DMS153 treated with DMSO at 0.1 percent for 48 hours (cell line): Measurements from ENCODE around the gene MPP3.

ENCODE experiments used
- DNase-seq: peaks from one replicate; lab custom pipeline; 2025; ENCODE audit not compliant: unreplicated experiment; lab: John Stamatoyannopoulos, UW

Gene MPP3

GRCh38 chr17:43774304-43775250 is 58.4 kb downstream of the MPP3 start:
- DNase-seq: no peak

DNA sequence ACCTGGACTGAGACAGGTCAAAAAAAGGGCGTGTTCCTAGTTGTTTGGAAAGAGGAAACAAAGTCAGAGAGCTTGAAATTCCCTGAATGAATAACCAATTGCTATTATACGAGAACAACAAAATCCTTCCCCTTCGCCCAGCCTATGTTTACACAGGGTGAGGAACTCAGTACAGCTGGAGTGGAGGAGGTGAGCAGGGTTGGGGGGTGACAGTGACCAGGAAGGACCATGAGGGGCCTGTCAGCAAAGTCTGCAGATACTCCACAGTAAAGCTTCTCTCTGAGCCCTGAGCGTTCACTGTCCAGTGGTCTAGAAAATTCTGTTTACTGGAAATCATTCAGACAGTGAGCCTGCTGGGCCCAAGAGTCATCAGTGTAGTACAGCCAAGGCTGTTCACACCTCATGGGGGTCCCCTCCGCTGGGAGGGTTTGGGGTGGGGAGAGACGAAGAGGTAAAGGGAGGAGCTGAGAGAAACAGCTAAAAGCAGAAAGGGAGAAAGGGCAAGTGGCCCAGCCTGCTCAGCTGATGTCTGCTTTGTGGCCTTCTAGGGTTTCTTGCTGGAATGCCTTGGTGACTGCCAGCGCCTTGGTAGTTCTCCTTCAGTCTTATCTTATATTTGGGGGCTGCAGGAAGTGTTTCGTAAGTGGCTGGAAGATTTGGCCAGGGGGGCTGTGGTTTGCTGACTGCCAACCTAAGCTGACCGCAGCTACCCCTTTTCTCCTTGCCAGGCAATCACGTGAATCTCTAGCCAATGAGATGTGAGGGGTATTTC is 59.9 kb downstream of the MPP3 start:
- DNase-seq: no peak

DNA sequence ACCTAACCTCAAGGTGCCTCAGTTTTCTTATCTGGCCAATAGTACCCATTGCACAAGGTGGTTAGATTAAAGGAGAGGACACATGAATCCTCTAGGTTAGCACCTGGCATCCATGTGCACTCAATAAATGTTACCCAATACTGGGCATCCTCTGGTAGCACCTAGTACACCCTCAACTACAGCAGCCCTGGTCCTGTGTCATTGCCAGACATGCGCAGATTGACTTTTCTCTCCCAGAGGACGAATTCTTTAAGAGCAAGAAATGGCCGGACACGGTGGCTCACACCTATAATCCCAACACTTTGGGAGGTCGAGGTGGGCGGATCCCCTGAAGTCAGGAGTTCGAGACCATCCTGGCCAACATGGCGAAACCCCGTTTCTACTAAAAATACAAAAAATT is 61.5 kb downstream of the MPP3 start:
- DNase-seq: no peak

DNA sequence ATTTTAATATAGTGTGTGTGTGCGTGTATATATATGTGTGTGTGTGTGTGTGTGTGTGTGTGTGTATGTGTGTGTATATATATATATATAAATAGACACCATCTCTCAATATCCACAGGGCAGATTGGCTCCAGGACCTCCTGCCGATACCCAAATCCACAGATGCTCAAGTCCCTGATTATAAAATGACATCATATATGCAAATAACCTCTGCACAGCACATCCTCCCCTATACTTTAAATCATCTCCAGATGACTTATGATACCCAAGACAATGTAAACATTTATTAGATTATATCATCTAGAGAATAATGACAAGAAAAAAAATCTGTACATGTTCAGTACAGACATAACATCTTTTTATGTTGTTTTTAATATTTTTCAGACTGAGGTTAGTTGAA is 62.0 kb downstream of the MPP3 start:
- DNase-seq: no peak

DNA sequence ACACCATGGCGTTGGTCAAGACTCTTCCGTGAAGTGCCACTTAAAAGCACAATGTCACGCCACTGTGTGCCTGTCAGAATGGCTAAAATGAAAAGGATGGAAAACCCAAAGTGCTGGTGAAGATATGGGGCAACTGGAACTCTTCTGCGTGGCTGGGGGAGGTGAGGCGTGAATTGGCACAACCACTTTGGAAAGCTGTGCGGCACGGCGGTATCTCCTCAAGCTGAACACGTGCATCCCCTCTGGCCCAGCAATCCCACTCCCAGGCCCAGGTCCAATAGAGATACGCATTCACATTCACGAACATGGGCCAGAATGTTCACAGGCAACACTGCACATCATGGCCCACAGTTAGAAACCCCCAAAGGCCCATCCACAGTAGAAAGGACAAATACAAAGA is 63.1 kb downstream of the MPP3 start:
- no peak for DNase-seq

DNA sequence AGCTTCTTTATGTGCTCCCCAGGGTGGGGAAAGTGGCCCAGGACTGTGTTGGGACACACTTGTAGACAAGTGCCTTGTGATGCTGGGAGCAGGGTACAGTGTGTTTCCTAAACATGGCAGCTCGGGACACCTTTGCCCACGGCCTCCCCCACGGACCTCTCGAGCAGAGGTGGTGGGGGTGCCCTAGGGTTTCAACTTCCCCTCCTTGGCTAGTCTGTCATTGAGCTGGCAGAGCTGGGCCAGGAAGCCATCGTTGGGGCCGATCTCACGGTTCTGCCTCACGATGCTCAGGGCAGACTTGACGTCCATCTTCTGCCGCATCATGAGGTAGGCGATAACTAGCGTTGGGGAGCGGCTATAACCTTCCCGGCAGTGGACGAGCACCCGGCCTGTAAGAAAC is 63.5 kb downstream of the MPP3 start:
- DNase-seq: no peak

GRCh38 chr17:43768943-43769342 is 64.0 kb downstream of the MPP3 start:
- no peak for DNase-seq

DNA sequence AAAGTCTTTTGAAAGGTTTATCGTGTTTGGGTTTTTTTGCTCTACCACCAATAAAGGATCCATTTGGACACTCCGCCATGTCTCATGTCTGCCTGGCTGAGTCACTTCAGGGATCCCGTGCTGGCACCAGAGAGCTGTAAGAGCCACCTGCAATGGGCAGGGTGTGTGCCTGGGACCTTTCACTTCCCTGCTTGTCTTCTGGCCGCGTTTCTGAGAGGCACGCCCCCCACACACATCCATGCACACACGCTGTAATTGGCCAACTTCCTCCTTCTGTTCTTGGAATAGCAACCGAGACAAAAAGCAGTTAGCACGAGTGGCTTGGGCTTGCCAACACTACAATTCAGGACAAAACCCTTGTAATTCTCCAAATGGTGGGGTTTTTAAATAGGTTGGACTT is 64.6 kb downstream of the MPP3 start:
- no peak for DNase-seq

DNA sequence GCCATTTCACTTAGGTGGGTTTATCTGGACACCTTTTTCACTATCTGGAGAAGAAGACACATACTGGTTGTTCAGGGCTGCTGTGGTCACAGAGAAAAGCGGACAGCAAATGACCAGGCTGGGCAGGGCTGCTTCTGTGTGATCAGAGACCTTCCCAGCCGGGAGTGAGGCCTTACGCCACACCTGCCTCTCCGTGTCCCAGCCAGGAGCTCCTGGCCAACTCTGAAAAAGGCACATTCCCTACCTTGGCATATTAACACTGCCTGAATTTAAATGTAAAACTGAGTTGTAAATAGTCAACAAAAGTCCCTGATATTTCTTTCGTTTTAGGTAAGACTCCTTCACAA is 65.3 kb downstream of the MPP3 start:
- DNase-seq: no peak

- no peak for DNase-seq
These were observed 65.8 kb downstream of the MPP3 start for GRCh38 chr17:43767053-43767712.

- no peak for DNase-seq
These were observed 66.4 kb downstream of the MPP3 start for GRCh38 chr17:43766413-43767052.

DNA sequence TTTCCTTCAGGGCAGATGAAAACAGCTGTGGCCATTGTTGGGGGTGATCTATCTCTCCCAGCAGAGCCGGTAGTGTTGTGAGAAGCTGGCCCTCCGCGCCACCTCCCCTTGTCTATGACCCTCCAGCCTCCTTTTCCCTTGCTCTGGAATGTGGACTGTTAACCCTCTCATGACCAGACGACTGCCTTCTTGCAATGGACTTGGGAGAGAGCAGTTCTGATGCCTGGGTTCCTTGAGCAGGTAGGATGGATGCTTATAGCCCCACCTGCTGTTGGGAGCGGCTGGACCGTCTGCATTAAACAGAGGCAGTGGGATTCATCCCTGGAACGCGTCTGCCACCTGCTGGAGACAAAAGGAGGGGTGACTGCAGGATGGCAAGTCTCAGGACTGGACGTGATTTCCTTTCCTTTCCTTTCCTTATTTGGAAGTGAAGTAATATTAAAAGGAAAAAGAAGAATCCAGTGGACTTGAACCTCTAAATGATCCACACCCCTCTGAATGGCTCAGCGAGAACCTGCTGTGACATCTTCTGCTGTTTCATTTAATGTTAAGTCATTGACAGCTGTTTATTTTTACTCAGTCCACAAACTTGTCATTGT is 72.6 kb downstream of the MPP3 start:
- peak; percentile 82 for DNase-seq

- DNase-seq: no peak
These were observed 73.1 kb downstream of the MPP3 start for GRCh38 chr17:43759836-43760235.

DNA sequence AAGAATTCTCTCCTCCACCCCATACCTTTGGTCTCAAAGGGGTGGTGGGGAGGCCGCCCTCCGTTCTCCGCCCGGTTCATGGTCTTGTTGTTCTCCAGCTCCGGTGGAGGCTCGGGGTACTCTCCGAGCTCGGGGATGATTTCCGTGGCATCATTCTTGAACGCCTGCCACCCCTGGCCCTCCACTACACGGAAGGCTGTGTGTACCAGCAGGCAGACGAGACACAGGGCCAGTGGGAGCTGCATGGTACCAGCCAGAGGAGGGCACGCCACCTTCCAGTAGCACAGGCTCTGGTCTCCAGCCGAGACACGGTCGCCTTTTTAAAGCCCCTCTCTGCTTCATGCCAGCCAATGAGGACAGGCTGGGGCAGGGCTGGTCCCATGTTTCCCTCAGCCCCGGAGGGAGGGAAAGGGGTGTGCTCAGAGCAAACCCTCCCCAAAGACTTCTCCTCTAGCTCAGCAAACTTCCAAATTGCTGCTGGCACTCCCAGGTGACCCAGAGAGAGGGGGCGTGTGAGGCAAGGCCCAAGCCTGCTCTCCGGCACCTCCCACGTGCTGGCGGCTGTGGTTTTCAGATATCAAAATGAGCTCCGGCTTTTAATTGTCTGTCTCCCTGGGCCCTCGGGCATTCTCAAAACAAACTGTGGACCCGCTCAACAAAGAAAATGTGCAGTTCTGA is 74.3 kb downstream of the MPP3 start, which contains the start of gene SOST:
SOST (minus strand) TSS at position 295 of the 678 bp plus-strand sequence; CDS start at position 245, 50 bp downstream.
- no peak for DNase-seq

DNA sequence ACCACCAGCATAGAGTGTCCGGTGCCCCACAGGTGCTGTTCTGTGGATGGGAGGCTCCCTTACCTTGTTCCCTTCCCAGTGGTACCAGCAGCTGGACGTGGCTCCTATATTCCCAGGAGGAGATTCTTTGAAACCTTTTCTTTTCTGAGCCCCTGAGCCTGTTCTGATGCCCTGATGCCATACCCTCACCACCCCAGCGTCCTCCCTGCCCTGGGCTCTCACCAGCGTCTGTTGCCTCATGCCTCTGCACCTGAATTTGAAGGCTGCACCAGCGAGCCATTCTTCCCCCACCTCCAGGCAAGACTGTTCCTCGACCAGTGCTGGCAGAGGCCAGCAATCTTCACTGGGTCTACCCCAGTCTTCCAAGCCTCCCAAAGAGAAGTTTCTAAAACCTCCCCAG is 74.9 kb downstream of the MPP3 start:
- no peak for DNase-seq

GRCh38 chr17:43757171-43757660 is 75.7 kb downstream of the MPP3 start:
- DNase-seq: no peak

DNA sequence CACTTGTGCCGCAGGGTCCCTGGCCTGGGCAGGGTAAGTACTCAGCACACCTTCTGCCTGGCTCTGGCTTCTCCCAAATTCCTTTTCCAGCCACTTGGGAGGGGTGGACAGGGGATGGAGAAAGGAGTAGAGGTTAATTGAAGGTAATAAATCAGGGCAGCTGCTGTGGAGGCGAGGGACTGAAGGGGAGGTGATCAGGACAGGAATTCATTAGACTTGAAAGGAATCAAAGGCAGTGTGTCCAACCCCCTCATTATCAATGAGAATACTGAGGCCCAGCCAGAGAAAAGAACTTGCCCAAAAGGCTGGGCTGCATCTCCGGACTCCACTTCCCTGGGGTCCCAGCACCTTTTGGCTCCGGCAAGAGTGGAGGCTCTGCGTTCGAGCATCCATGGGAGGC is 76.7 kb downstream of the MPP3 start:
- no peak for DNase-seq

- no peak for DNase-seq
These were observed 77.5 kb downstream of the MPP3 start for GRCh38 chr17:43755389-43755875.

GRCh38 chr17:43754947-43755346 is 78.0 kb downstream of the MPP3 start:
- no peak for DNase-seq
